Left ventricle myocardium inferior (tissue), 1 donor: ENCODE measurements around the gene KCNH4. TPM values are rescaled to one million over a fixed set of nuclear protein-coding genes. Genes with fewer than 3 reads are reported as not detected.

ENCODE experiments used
- DNase-seq: peaks from one replicate; pipeline ENCODE4 v3.0.0-alpha.2; 2020
- H3K27ac ChIP-seq: fragments of 200-600 bp; replicated peaks from 2 replicates; pipeline ENCODE4 v1.8.0; 2021
- H3K27me3 ChIP-seq: fragments of 200-600 bp; 2 replicates; pipeline ENCODE4 v1.8.0; 2021; ENCODE audit warnings: low read depth
- H3K36me3 ChIP-seq: fragments of 200-600 bp; 2 replicates; pipeline ENCODE4 v1.8.0; 2021
- H3K4me1 ChIP-seq: fragments of 200-600 bp; 2 replicates; pipeline ENCODE4 v1.8.0; 2021
- H3K4me3 ChIP-seq: fragments of 200-600 bp; 2 replicates; pipeline ENCODE4 v1.8.0; 2021; ENCODE audit warnings: mild to moderate bottlenecking, moderate library complexity
- H3K9me3 ChIP-seq: fragments of 200-600 bp; replicated peaks from 2 replicates; pipeline ENCODE4 v1.8.0; 2021
- intact Hi-C: fragments of 100-400 bp; cut with micrococcal nuclease; formaldehyde crosslinking; loops from one replicate; pipeline ENCODE4 v1.11.0; 2022
- total RNA-seq: library from RNA; stranded (reverse); fragmentation: NEBNext Ultra II Directional; extraction: Animal tissue kit (Norgen Biotek cat#: 25700); gene quantifications from one replicate; pipeline ENCODE4 v1.2.1, GENCODE V29; 2021
- TF ChIP-seq, protein P1 (sequence below): fragments of 200-600 bp; IDR thresholded peaks from 2 replicates; pipeline ENCODE4 v1.8.0; 2021; ENCODE audit warnings: antibody characterized with exemption, mild to moderate bottlenecking, borderline replicate concordance
- donor health status: DM: no; HTN: yes; CAD: no; lungs with severe emphysema.

The KCNH4 gene
- total RNA-seq, 1 donor from 2014 or later: 0.16 TPM

GRCh38 chr17:42131981-42132432, 48.9 kb downstream of the KCNH4 start:
- no peak for DNase-seq
- no peaks in the 10 kb centered on the region for H3K27me3 ChIP-seq
- H3K4me1 ChIP-seq: peaks cover 92% of the 10 kb centered on the region
- H3K36me3 ChIP-seq: peaks cover 37% of the 10 kb centered on the region
- intact Hi-C loops: no loop called here
- H3K4me3 ChIP-seq: peak overlapping the region; percentile 30
- H3K9me3 ChIP-seq: no peaks in the 10 kb centered on the region
- TF ChIP-seq, protein P1, sequence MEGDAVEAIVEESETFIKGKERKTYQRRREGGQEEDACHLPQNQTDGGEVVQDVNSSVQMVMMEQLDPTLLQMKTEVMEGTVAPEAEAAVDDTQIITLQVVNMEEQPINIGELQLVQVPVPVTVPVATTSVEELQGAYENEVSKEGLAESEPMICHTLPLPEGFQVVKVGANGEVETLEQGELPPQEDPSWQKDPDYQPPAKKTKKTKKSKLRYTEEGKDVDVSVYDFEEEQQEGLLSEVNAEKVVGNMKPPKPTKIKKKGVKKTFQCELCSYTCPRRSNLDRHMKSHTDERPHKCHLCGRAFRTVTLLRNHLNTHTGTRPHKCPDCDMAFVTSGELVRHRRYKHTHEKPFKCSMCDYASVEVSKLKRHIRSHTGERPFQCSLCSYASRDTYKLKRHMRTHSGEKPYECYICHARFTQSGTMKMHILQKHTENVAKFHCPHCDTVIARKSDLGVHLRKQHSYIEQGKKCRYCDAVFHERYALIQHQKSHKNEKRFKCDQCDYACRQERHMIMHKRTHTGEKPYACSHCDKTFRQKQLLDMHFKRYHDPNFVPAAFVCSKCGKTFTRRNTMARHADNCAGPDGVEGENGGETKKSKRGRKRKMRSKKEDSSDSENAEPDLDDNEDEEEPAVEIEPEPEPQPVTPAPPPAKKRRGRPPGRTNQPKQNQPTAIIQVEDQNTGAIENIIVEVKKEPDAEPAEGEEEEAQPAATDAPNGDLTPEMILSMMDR: no peak
- peak overlapping the region; percentile 90 for H3K27ac ChIP-seq

DNA sequence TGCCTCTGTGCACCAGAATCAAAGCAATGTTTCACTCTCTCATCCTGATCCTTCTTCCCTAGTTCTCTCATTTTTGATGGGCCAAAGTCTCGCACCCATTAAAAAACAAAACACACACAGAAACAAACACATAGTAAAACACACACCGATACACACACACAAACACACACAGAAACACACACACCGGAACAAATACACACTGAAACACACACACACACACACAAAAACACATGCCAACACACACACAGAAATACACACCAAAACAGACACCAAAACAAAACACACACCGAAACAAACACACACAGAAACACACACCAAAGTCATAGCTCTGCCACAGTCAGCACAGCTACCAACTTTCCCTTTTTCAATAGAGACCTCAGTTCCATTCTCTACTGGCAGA, 49.7 kb downstream of the KCNH4 start:
- intact Hi-C loops: no loop called here
- H3K27ac ChIP-seq: peak overlapping the region; percentile 90
- no peak for DNase-seq
- no peaks in the 10 kb centered on the region for H3K27me3 ChIP-seq
- peak overlapping the region; percentile 10 for H3K4me3 ChIP-seq
- TF ChIP-seq, protein P1: no peak
- peaks cover 84% of the 10 kb centered on the region for H3K4me1 ChIP-seq
- no peaks in the 10 kb centered on the region for H3K9me3 ChIP-seq
- peaks cover 45% of the 10 kb centered on the region for H3K36me3 ChIP-seq

DNA sequence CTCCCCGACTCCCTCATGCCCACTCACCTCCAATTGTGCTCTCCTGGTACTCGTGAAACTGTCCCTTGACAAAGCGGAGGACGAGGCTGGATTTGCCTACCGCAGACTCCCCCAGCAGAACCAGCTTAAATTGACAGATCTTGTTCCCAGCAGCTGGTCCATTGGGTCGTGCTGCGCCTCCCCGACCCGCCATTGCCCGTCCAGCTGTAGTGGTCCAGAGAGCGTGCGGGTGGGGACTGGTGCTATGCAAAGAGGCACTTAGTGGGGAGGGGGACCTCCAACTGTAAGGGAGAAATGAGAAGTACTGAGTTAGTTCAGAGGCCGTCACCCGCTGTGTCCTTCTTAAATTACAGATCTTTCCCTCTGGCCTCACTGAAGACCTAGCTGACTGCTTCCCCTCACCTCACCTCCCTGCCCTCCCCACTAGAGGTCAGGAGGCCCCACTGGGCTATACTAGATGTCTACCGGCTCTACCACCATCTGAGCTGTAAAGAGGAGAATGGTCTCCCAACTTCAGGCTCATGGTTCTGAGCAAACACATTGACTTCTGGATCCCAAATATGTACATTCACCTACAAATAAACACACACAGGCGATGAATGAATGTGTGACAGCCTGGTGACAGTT, 50.5 kb downstream of the KCNH4 start:
- no peaks in the 10 kb centered on the region for H3K27me3 ChIP-seq
- no peaks in the 10 kb centered on the region for H3K9me3 ChIP-seq
- DNase-seq: no peak
- TF ChIP-seq, protein P1: no peak
- peaks cover 76% of the 10 kb centered on the region for H3K4me1 ChIP-seq
- H3K4me3 ChIP-seq: no peak overlapping the region
- peak overlapping the region; percentile 90 for H3K27ac ChIP-seq
- H3K36me3 ChIP-seq: peaks cover 53% of the 10 kb centered on the region
- intact Hi-C loops: no loop called here

DNA sequence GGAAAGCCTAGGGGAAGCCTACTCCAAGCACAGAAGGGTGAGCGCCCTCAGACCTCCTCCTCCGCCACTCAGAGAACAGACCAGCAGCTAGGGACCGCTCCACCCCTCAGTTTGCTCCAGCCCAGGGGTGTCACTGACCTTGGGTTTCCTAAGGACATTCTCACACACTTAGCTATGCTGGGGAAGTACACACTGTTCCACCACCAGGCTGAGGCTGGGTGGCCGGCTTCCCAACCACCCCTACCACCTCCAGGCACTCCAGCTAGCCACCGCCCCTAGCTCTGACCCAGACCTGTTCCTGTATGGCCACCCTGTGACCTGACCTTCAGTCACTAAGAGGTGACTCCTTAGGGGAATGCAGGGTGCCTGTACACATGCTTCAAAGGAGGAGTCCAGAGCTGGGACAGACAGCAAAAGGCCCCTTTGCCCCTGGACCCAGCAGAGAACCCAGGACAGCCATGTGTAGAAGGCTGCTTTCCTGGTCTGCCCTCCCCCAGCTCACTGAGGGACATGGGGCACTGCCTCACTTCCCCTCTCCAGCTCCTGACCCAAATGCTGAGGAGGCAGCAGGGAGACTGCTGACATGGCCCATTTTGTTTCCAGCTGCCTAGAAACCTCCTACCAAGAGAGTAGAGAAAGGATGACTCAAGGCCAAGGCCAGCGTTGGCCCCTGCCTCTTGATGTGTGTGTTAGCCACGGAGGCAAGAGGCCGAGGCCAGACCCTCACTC, 51.7 kb downstream of the KCNH4 start:
- Histone ChIP-seq H3K9me3 (no peaks in the 10 kb centered on the region), H3K27ac (peak overlapping the region; percentile 90), H3K27me3 (no peaks in the 10 kb centered on the region), H3K36me3 (peaks cover 61% of the 10 kb centered on the region), H3K4me1 (peaks cover 64% of the 10 kb centered on the region), H3K4me3 (no peak overlapping the region)
- TF ChIP-seq, protein P1: peak; percentile 27
- intact Hi-C loops: no loop called here
- DNase-seq: peak; percentile 51

DNA sequence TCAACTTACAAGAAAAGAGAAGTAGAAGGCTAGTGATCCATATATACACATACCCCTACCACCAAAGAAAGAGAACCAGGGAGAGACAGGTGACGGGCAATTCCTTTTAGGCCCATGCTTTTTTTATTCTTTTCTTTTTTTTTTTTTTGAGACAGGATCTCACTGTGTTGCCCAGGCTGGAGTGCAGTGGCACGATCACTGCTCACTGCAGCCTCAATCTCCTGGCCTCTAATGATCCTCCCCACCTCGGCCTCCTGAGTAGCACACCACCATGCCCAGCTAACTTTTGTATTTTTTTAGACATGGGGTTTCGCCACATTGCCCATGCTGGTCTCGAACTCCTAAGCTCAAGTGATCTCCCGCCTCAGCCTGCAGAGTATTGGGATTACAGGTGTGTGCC, 53.5 kb downstream of the KCNH4 start:
- Histone ChIP-seq H3K27ac (peak overlapping the region; percentile 90), H3K27me3 (no peaks in the 10 kb centered on the region), H3K36me3 (peaks cover 61% of the 10 kb centered on the region), H3K9me3 (no peaks in the 10 kb centered on the region), H3K4me1 (peaks cover 49% of the 10 kb centered on the region), H3K4me3 (no peak overlapping the region)
- TF ChIP-seq, protein P1: no peak
- DNase-seq: no peak
- intact Hi-C loops: no loop called here
